ENCODE measurements around the gene GRIP2. TPM values are rescaled to one million over a fixed set of nuclear protein-coding genes. Genes with fewer than 3 reads are reported as not detected.

GRIP2 gene
- total and polyA plus RNA-seq, 9 of the 15 experiments (the other 6 are each of a cell fraction or from before 2014, with no cell fraction given), result 0.01 TPM; not detected in 7

DNA sequence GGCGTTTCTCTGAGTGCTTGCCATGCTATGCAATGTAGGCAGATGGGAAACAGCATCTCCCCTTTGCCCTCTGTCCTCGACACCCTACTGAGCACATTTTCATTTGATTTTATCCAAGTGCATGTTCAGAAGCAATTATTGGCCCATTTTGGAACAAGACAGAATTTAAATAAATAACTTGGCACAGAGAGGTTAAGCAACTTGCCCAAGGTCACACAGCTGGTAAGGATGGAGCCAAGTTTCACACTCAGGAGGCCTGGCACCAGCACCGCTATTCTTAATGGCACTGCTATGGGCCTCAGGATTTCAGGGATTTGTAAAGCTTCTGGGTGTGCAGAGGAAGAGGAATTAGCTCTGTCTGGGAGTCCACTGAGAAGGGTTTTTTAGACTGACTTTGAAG is 2.5 kb upstream of the GRIP2 start (continued):
- TF ChIP-seq, protein P1, sequence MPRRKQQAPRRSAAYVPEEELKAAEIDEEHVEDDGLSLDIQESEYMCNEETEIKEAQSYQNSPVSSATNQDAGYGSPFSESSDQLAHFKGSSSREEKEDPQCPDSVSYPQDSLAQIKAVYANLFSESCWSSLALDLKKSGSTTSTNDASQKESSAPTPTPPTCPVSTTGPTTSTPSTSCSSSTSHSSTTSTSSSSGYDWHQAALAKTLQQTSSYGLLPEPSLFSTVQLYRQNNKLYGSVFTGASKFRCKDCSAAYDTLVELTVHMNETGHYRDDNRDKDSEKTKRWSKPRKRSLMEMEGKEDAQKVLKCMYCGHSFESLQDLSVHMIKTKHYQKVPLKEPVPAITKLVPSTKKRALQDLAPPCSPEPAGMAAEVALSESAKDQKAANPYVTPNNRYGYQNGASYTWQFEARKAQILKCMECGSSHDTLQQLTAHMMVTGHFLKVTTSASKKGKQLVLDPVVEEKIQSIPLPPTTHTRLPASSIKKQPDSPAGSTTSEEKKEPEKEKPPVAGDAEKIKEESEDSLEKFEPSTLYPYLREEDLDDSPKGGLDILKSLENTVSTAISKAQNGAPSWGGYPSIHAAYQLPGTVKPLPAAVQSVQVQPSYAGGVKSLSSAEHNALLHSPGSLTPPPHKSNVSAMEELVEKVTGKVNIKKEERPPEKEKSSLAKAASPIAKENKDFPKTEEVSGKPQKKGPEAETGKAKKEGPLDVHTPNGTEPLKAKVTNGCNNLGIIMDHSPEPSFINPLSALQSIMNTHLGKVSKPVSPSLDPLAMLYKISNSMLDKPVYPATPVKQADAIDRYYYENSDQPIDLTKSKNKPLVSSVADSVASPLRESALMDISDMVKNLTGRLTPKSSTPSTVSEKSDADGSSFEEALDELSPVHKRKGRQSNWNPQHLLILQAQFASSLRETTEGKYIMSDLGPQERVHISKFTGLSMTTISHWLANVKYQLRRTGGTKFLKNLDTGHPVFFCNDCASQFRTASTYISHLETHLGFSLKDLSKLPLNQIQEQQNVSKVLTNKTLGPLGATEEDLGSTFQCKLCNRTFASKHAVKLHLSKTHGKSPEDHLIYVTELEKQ (CRISPR knock-in tag; IDR thresholded peaks at IDR 0.05), result no peak
- TF ChIP-seq PTBP1 (IDR thresholded peaks at IDR 0.05; ENCODE audit: low read depth, low read length) (0 out of 2 replicates have a peak, but pooled peaks have one; percentile 82), CHCHD3 (CRISPR knock-in tag; IDR thresholded peaks at IDR 0.05) (no peak), BDP1 (IDR thresholded peaks at IDR 0.05; ENCODE audit: insufficient read depth, insufficient read length) (no peak), ZNF584 (CRISPR knock-in tag; IDR thresholded peaks at IDR 0.05; ENCODE audit: low read depth) (no peak), ARID1B (IDR thresholded peaks at IDR 0.05) (no peak), SMARCA5 (IDR thresholded peaks at IDR 0.05) (peak; percentile 92), ADNP (tag; IDR thresholded peaks at IDR 0.05) (peak; percentile 45; the same call in 1 of the 2 replicates), ZZZ3 (IDR thresholded peaks at IDR 0.05) (no peak), BCOR (IDR thresholded peaks at IDR 0.05) (peak; percentile 92), MYNN (IDR thresholded peaks at IDR 0.05) (no peak), MYNN (CRISPR knock-in tag; IDR thresholded peaks at IDR 0.05) (no peak), TGIF2 (CRISPR knock-in tag; IDR thresholded peaks at IDR 0.05) (no peak), FOXP1 (CRISPR knock-in tag; IDR thresholded peaks at IDR 0.05) (no peak), PHF8 (IDR thresholded peaks at IDR 0.05; ENCODE audit: borderline replicate concordance, low read length) (no peak), DACH1 (IDR thresholded peaks at IDR 0.05; ENCODE audit: partially characterized antibody) (no peak), PCBP1 (IDR thresholded peaks at IDR 0.05; ENCODE audit: low read depth, low read length, poor library complexity, severe bottlenecking) (no peak), NRF1 (conservative IDR thresholded peaks at IDR 0.05 in 1 of 2, IDR thresholded peaks at IDR 0.05 in 1 of 2) (no peak)
- TF ChIP-seq, protein P2, sequence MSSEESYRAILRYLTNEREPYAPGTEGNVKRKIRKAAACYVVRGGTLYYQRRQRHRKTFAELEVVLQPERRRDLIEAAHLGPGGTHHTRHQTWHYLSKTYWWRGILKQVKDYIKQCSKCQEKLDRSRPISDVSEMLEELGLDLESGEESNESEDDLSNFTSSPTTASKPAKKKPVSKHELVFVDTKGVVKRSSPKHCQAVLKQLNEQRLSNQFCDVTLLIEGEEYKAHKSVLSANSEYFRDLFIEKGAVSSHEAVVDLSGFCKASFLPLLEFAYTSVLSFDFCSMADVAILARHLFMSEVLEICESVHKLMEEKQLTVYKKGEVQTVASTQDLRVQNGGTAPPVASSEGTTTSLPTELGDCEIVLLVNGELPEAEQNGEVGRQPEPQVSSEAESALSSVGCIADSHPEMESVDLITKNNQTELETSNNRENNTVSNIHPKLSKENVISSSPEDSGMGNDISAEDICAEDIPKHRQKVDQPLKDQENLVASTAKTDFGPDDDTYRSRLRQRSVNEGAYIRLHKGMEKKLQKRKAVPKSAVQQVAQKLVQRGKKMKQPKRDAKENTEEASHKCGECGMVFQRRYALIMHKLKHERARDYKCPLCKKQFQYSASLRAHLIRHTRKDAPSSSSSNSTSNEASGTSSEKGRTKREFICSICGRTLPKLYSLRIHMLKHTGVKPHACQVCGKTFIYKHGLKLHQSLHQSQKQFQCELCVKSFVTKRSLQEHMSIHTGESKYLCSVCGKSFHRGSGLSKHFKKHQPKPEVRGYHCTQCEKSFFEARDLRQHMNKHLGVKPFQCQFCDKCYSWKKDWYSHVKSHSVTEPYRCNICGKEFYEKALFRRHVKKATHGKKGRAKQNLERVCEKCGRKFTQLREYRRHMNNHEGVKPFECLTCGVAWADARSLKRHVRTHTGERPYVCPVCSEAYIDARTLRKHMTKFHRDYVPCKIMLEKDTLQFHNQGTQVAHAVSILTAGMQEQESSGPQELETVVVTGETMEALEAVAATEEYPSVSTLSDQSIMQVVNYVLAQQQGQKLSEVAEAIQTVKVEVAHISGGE (CRISPR knock-in tag; IDR thresholded peaks at IDR 0.05), result no peak
- TF ChIP-seq, protein P3, sequence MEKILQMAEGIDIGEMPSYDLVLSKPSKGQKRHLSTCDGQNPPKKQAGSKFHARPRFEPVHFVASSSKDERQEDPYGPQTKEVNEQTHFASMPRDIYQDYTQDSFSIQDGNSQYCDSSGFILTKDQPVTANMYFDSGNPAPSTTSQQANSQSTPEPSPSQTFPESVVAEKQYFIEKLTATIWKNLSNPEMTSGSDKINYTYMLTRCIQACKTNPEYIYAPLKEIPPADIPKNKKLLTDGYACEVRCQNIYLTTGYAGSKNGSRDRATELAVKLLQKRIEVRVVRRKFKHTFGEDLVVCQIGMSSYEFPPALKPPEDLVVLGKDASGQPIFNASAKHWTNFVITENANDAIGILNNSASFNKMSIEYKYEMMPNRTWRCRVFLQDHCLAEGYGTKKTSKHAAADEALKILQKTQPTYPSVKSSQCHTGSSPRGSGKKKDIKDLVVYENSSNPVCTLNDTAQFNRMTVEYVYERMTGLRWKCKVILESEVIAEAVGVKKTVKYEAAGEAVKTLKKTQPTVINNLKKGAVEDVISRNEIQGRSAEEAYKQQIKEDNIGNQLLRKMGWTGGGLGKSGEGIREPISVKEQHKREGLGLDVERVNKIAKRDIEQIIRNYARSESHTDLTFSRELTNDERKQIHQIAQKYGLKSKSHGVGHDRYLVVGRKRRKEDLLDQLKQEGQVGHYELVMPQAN (IDR thresholded peaks at IDR 0.05; ENCODE audit: borderline replicate concordance), result no peak

Data from K562 (cell line).